ENCODE data around the gene ATP5MK.

DNA sequence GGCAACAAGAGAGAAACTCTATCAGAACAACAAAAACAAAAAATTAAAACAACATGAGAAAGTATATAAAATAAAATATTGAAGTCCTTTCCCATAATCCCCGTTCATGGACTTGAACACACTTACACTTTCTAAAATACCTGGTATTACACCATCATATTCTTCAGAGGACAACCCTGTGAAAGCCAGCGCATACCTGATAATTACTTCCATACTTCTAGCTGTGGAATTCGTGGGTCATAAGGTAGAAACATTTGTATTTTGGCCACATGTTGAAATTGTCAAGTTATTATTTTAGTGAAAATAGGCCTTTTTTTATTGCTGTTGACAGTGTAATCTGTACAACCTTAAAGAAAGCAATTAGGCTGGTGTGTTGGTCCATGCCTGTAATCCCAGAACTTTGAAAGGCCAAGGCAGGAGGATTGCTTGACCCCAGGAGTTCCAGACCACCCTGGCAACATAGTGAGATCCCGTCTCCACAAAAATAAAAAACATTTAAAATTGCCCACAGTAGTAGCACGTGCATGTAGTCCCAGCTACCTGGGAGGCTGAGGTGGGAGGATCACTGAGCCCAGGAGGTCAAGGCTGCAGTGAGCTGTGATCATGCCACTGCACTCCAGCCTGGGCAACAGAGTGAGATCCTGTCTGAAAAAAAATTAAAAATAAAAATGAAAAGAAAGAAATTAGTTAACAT, 40.2 kb downstream of the ATP5MK start:
- TF ChIP-seq, protein P1, sequence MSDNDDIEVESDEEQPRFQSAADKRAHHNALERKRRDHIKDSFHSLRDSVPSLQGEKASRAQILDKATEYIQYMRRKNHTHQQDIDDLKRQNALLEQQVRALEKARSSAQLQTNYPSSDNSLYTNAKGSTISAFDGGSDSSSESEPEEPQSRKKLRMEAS (IDR thresholded peaks at IDR 0.05; ENCODE audit: low read depth), result no peak
- TF ChIP-seq EP300 (IDR thresholded peaks at IDR 0.05; ENCODE audit: borderline replicate concordance in 1 of 2, low read depth in 1 of 2, low read length in 1 of 2) (no peak), EZH2phosphoT487 (IDR thresholded peaks at IDR 0.05; ENCODE audit: borderline replicate concordance, low read depth) (no peak), FOXM1 (IDR thresholded peaks at IDR 0.05; ENCODE audit: low read depth) (no peak), RFX5 (IDR thresholded peaks at IDR 0.05; ENCODE audit: low read length) (no peak), POLR2AphosphoS5 (IDR thresholded peaks at IDR 0.05; ENCODE audit: low read depth, low read length) (no peak)
- TF ChIP-seq, protein P2, sequence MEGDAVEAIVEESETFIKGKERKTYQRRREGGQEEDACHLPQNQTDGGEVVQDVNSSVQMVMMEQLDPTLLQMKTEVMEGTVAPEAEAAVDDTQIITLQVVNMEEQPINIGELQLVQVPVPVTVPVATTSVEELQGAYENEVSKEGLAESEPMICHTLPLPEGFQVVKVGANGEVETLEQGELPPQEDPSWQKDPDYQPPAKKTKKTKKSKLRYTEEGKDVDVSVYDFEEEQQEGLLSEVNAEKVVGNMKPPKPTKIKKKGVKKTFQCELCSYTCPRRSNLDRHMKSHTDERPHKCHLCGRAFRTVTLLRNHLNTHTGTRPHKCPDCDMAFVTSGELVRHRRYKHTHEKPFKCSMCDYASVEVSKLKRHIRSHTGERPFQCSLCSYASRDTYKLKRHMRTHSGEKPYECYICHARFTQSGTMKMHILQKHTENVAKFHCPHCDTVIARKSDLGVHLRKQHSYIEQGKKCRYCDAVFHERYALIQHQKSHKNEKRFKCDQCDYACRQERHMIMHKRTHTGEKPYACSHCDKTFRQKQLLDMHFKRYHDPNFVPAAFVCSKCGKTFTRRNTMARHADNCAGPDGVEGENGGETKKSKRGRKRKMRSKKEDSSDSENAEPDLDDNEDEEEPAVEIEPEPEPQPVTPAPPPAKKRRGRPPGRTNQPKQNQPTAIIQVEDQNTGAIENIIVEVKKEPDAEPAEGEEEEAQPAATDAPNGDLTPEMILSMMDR (IDR thresholded peaks at IDR 0.05), result no peak
